Activated naive CD8-positive, alpha-beta T cell treated with anti-CD3 and anti-CD28 coated beads, Interleukin-2, amount 50 U/mL, for 24 hours (primary cell): ENCODE measurements around the gene CEACAM1.
"Not testable (repeated sequence)": the region's sequence is repeated elsewhere in the genome, so short reads cannot be mapped to it uniquely, and the experiment has no call there.

Experiments used
- ATAC-seq: fragments of 150-1000 bp; cut with Tn5 transposase; one replicate; pipeline ENCODE4 v1.10.0; 2021
- DNase-seq: peaks from one replicate; pipeline ENCODE4 v3.0.0; 2021
- H3K27ac Mint-ChIP-seq: one replicate; pipeline ENCODE4 v1.8.0; 2021; ENCODE audit warnings: mild to moderate bottlenecking, mixed read lengths
- H3K27me3 Mint-ChIP-seq: one replicate; pipeline ENCODE4 v1.8.0; 2021; ENCODE audit warnings: mixed read lengths
- H3K36me3 Mint-ChIP-seq: one replicate; pipeline ENCODE4 v1.8.0; 2021; ENCODE audit warnings: low read depth, mixed read lengths
- H3K4me1 Mint-ChIP-seq: one replicate; pipeline ENCODE4 v1.8.0; 2021; ENCODE audit warnings: mixed read lengths
- H3K4me3 Mint-ChIP-seq: one replicate; pipeline ENCODE4 v1.8.0; 2021; ENCODE audit warnings: mild to moderate bottlenecking, moderate library complexity, mixed read lengths
- H3K9me3 Mint-ChIP-seq: one replicate; pipeline ENCODE4 v1.8.0; 2021; ENCODE audit warnings: mixed read lengths

CEACAM1 gene

DNA sequence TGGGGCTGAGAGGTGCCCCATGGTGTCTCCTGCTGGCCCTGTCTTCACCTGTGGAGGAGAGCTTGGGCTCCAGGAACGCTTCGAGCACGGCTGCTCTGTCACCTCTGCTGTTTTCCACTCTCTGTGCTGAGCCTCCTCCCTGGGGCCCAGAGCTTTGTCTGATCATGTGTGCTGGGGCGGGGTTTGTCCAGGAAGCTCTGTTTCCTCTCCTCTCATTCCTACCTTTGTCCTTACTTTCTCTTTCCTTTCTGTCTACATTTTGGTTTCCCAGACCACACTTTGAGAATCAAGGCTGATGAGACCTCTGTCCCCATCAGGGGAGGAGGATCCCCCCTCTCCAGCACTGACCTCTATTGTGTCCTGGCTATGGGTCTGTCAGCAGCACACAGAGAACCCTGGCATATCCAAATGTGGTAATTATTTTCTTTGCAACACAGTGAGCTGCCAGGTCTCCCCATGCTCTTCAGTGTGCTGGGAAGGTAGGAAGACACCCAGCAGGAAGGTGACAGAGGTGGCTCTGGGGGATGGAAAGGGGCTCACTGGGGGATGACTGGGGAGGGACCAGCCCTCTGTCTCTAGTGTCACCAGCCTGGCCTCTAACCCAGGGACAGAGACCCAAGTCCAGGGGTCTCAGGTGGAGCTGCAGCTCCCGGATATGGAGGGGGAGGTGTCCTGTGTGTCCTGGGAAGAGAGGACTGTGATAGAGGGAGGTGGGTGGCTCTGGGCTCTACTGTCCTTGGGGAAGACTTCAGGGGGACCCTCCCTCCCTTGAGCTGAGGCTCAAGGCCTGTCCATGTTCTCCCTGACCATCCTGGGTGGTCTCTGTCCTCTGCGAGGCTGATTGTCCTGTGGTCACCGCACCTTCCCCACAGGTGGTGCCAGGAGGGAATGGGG is at the start of gene CEACAM1:
CEACAM1 (minus strand) TSS at position 128 of the 894 bp plus-strand sequence; CDS start at position 21, 107 bp downstream.
- no peaks in the 10 kb centered on the region for H3K9me3 Mint-ChIP-seq
- no peaks in the 10 kb centered on the region for H3K36me3 Mint-ChIP-seq
- peak within 1 kb of the TSS; percentile 68 for H3K27ac Mint-ChIP-seq
- H3K4me3 Mint-ChIP-seq: peak within 1 kb of the TSS; percentile 70
- DNase-seq (peak; percentile 48), ATAC-seq (peak; percentile 79)
- H3K27me3 Mint-ChIP-seq: no peaks in the 10 kb centered on the region
- peaks cover 28% of the 10 kb centered on the region for H3K4me1 Mint-ChIP-seq

DNA sequence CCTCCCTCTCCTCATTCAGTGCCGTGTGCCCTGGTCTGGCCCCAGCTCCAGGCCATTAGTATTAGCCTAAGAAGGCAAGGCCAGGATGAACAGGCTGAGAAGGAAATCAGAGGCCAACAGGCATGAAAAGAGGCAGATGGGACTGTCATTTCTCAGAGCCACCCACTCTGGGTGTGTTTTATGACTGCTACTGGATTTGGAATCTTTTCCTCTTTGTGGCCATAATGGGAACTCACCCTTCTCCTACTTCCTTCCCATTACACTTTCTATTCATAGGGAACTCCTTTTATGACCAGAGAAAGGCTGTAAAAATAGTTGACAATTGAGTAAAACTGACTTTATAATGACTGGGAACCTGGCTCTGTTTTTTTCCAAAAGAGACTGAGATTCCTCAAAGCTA is 48.7 kb upstream of the CEACAM1 start:
- no peak overlapping the region for H3K27ac Mint-ChIP-seq
- no peaks in the 10 kb centered on the region for H3K9me3 Mint-ChIP-seq
- peaks cover 11% of the 10 kb centered on the region for H3K27me3 Mint-ChIP-seq
- ATAC-seq (no peak), DNase-seq (no peak)
- H3K4me1 Mint-ChIP-seq: peaks cover 5% of the 10 kb centered on the region
- no peak overlapping the region for H3K4me3 Mint-ChIP-seq
- no peaks in the 10 kb centered on the region for H3K36me3 Mint-ChIP-seq

DNA sequence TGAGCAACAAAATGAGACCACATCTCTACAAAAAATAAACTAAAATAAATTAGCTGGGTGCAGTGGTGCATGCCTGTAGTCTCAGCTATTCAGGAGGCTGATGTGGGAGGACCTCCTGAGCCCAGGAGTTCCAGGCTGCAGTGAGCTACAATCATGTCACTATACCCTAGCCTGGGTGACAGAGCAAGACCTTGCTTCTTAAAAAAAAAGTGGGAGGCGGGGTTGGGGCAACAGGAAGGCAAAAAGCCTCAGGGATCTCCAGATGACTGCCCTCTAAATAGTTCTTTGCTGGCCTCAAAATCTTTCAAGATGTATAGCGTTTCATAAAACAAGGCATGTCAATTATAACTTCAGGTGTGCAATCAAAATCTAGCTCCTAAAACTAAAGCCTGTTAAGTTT is 48.0 kb upstream of the CEACAM1 start:
- no peaks in the 10 kb centered on the region for H3K9me3 Mint-ChIP-seq
- DNase-seq (no peak), ATAC-seq (no peak)
- H3K36me3 Mint-ChIP-seq: no peaks in the 10 kb centered on the region
- peaks cover 5% of the 10 kb centered on the region for H3K4me1 Mint-ChIP-seq
- no peak overlapping the region for H3K27ac Mint-ChIP-seq
- H3K4me3 Mint-ChIP-seq: no peak overlapping the region
- H3K27me3 Mint-ChIP-seq: peaks cover 11% of the 10 kb centered on the region

DNA sequence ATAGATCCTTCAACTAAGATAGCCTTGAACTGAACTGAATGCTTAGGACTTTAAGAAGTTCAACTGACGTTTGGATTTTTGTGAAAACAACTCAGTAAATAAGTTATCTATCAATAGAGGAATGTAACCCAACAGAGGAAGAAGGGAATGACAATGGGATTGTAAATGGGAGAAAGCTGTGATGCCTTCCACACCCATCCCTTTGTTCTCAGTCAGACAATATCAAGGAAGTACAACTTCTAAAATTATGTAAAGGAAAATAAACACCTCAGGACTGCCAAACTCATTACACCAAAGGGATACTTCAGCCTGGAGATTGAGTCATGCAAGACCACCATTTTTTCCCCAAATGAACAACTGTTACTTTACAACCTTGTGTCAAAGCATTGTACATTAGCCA is 45.4 kb upstream of the CEACAM1 start:
- Mint-ChIP-seq H3K4me3 (no peak overlapping the region), H3K27ac (no peak overlapping the region), H3K27me3 (peaks cover 8% of the 10 kb centered on the region), H3K36me3 (no peaks in the 10 kb centered on the region), H3K9me3 (no peaks in the 10 kb centered on the region), H3K4me1 (peaks cover 5% of the 10 kb centered on the region)
- DNase-seq (no peak), ATAC-seq (no peak)

DNA sequence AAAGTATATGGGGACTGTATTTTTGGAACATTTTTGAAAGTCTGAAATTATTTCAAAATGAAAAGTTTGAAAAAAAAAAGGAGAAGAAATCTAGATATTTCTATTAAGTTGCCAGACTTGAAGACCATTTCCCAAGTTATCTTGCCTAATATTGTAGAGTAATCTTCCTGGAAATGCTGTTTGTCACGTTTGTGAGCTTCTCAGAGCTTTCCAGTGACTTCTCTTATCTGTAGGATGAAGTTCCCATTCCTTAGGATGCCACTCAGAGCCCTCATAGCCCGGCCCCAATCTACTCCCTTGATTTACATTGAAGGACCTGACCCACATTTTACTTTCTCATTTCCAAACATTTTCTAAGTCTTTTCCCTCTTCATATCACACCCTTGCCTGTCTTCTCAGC is 42.8 kb upstream of the CEACAM1 start:
- no peaks in the 10 kb centered on the region for H3K36me3 Mint-ChIP-seq
- ATAC-seq (no peak), DNase-seq (no peak)
- H3K27me3 Mint-ChIP-seq: peaks cover 8% of the 10 kb centered on the region
- H3K4me3 Mint-ChIP-seq: no peak overlapping the region
- no peaks in the 10 kb centered on the region for H3K9me3 Mint-ChIP-seq
- H3K4me1 Mint-ChIP-seq: peaks cover 10% of the 10 kb centered on the region
- no peak overlapping the region for H3K27ac Mint-ChIP-seq

DNA sequence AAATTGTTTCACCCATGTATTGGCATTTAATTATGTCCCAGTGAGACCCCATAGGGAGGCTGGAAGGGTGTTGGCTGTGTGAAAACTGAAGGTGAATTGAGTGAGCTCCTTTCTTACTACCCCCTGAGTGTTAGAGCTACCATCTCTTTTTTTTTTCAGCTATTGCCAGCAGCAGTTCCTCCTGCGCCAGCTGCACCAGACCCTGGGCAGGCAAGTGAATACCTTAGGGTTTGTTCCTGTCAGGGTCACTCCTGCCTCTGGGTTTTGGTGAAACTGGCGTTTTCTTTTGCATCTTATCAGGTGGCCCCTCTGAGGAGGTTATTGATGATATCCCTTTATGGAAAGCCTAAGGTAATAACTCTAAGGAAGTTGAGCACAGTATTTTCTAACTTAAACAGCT is 40.9 kb upstream of the CEACAM1 start:
- no peaks in the 10 kb centered on the region for H3K36me3 Mint-ChIP-seq
- H3K9me3 Mint-ChIP-seq: no peaks in the 10 kb centered on the region
- H3K27ac Mint-ChIP-seq: no peak overlapping the region
- H3K4me1 Mint-ChIP-seq: peaks cover 7% of the 10 kb centered on the region
- no peak for ATAC-seq
- DNase-seq: no peak
- no peak overlapping the region for H3K4me3 Mint-ChIP-seq
- H3K27me3 Mint-ChIP-seq: peaks cover 6% of the 10 kb centered on the region

GRCh38 chr19:42568006-42568405 is 39.7 kb upstream of the CEACAM1 start:
- Mint-ChIP-seq H3K27me3 (peaks cover 6% of the 10 kb centered on the region), H3K27ac (no peak overlapping the region), H3K9me3 (no peaks in the 10 kb centered on the region), H3K4me1 (peaks cover 9% of the 10 kb centered on the region), H3K36me3 (no peaks in the 10 kb centered on the region), H3K4me3 (no peak overlapping the region)
- no peak for ATAC-seq
- no peak for DNase-seq

- H3K27me3 Mint-ChIP-seq: peaks cover 4% of the 10 kb centered on the region
- H3K36me3 Mint-ChIP-seq: no peaks in the 10 kb centered on the region
- H3K27ac Mint-ChIP-seq: no peak overlapping the region
- no peak overlapping the region for H3K4me3 Mint-ChIP-seq
- no peak for DNase-seq
- no peaks in the 10 kb centered on the region for H3K9me3 Mint-ChIP-seq
- ATAC-seq: no peak
- H3K4me1 Mint-ChIP-seq: peaks cover 9% of the 10 kb centered on the region
Observed at GRCh38 chr19:42567567-42567966, 39.3 kb upstream of the CEACAM1 start.

DNA sequence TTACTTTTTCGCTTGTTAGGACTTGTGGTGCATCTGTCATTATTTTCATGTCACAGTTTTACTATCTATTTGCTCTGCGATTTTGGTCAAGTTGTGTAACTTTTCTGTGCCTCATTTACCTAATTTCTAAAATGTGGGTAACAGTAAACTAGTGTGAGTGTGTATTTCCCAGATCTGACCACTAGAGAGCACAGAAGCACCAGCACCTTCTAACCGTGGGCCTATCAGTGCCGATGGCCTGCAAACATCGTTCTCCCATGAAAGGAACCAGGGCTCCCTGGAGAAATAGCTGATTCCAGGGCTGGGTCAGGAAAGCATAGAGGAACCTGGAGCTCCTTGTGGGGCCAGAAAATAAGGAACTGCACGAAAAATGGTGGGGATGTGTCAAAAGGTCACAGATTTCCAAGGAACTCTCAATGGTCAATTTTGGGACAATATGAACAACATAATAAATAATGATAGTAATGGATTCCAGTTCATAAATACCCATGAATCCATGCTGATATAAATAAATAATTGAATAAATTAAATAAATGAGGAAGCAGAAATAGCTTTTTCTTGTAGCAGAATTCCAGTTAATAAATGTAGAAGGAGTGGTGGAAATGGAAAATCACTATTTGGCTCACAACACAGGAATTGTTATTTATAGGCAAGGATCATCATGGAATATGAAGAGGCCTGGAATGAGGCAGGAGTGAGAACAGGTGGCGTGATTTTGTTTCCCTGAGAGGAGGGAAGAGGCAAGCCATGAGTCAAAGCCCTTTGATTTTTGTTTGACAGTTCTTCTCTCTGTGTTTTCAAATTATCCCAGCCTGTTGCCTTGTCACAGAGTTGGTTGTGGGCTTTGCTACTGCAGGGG is 35.3 kb upstream of the CEACAM1 start:
- Mint-ChIP-seq H3K27ac (no peak overlapping the region), H3K4me3 (no peak overlapping the region), H3K4me1 (peaks cover 9% of the 10 kb centered on the region), H3K36me3 (no peaks in the 10 kb centered on the region), H3K27me3 (peaks cover 11% of the 10 kb centered on the region), H3K9me3 (no peaks in the 10 kb centered on the region)
- DNase-seq (peak; percentile 16), ATAC-seq (peak; percentile 71)

DNA sequence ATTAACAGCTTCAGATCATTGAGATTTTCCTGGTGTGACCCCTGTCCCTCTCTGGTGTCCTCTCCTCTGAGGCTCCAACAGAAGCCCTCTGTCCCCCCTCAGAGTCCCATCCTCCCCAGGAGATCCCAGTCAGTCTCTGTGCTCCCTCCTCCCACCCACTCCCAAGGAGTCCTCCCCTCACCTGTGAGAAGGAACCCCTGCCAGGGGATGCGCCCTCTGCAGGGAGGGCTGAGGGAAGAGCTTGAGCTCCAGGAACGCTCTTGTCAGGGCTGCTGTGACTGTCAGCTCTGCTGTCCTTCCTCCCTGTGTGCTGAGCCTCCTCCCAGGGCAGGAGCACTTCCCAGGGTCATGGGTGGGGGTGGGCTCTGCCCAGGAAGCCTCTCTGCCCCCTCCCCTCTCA is 33.2 kb upstream of the CEACAM1 start:
- DNase-seq (no peak), ATAC-seq (no peak)
- Mint-ChIP-seq H3K36me3 (peaks cover 1% of the 10 kb centered on the region), H3K27me3 (peaks cover 21% of the 10 kb centered on the region), H3K4me3 (no peak overlapping the region), H3K27ac (no peak overlapping the region), H3K9me3 (no peaks in the 10 kb centered on the region), H3K4me1 (peaks cover 2% of the 10 kb centered on the region)

DNA sequence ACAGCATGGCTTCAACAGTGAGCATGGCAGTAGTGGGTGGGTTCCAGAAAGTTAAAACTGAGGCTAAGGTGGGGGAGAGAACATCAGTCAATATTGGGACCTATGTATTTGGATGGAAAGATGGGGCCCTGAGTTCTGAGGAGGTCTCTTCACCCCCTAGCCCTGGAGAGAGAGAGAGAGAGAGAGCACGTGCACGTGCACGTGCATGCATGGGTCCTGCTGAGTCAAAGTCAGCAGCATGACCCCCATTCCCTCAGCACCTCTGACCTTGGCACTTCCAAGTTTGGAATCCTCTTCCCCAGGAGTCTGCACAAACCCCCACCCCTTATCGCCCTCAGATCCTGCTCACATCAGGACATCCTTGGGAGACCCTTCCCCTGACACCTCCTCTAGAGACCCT is 32.5 kb upstream of the CEACAM1 start:
- peaks cover 4% of the 10 kb centered on the region for H3K4me1 Mint-ChIP-seq
- DNase-seq: no peak
- no peak for ATAC-seq
- H3K27me3 Mint-ChIP-seq: peaks cover 27% of the 10 kb centered on the region
- H3K4me3 Mint-ChIP-seq: no peak overlapping the region
- peaks cover 1% of the 10 kb centered on the region for H3K36me3 Mint-ChIP-seq
- H3K9me3 Mint-ChIP-seq: no peaks in the 10 kb centered on the region
- H3K27ac Mint-ChIP-seq: no peak overlapping the region

DNA sequence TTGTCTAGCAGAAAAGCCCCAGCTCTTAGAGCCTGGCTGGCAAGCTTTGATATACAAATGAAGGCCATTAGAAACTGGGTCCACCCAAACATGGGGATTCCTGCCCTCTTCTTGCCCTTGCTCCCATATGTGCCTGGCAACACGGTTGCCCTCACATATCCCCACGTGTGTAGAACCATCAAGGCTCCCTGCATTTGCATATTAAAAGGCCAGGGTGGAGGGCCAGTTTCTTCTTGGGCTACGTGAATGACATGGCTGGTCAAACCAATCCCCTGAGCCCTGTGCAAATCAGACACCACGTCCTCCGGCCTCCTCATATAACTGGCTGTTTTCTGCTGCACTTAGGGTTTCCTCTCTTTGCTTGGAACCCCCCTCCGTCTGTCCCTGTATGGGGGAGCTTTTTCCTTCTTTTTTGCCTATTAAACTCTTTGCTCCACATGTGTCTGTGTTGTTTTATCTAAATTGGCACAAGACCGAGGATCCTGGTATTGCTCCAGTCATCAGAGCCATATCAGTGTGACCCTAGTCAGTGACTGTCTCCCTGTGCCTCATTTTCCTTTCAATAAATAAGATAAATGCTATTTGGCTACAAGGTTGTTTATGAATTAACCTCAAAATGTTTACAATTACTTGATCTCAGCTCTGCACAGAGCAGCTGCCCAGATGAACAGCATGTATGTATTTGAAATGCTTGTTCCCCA is 30.3 kb upstream of the CEACAM1 start:
- Mint-ChIP-seq H3K36me3 (peaks cover 1% of the 10 kb centered on the region), H3K27me3 (peaks cover 34% of the 10 kb centered on the region)

GRCh38 chr19:42557386-42557871 is 29.1 kb upstream of the CEACAM1 start:
- ATAC-seq, H3K4me3 Mint-ChIP-seq, H3K36me3 Mint-ChIP-seq, H3K27ac Mint-ChIP-seq, DNase-seq, H3K4me1 Mint-ChIP-seq, H3K9me3 Mint-ChIP-seq: not testable (repeated sequence)
- H3K27me3 Mint-ChIP-seq: peaks cover 34% of the 10 kb centered on the region

More for the DNA sequence above, 30.3 kb upstream of the CEACAM1 start:
- no peak for DNase-seq
- ATAC-seq: no peak
- Mint-ChIP-seq H3K27ac (no peak overlapping the region), H3K9me3 (no peaks in the 10 kb centered on the region), H3K4me1 (peaks cover 4% of the 10 kb centered on the region), H3K4me3 (no peak overlapping the region)

DNA sequence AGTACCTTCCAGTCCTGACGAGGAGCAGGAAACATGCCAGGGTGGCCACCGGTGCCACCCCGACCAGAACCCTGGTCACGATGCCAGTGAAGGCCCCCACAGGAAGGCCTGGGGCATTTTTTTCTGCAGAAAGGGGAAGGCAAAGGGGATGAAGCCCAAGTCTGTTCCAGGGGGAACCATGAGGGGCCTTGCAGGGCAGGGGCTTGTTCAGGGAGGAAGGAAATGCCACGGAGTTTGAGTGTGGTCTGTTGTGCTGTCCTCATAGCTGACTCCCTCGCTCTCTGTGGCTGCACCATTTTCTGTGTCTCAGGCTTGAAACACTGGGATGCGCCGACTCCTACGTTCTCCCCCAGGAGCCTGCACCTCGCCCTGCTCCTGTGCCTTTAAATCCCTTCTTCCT is 27.5 kb upstream of the CEACAM1 start:
- Mint-ChIP-seq H3K27ac (no peak overlapping the region), H3K27me3 (peaks cover 27% of the 10 kb centered on the region)

More for the DNA sequence above, 27.5 kb upstream of the CEACAM1 start:
- peaks cover 1% of the 10 kb centered on the region for H3K36me3 Mint-ChIP-seq
- no peak overlapping the region for H3K4me3 Mint-ChIP-seq
- peak; percentile 16 for ATAC-seq
- H3K4me1 Mint-ChIP-seq: peaks cover 2% of the 10 kb centered on the region
- no peak for DNase-seq
- peaks cover 8% of the 10 kb centered on the region for H3K9me3 Mint-ChIP-seq
